AG09319 (cell line): ENCODE data around the gene SPRED3.
"Not testable (repeated sequence)": the region's sequence is repeated elsewhere in the genome, so short reads cannot be mapped to it uniquely, and the experiment has no call there.

ENCODE experiments used
- DNase-seq: peaks from one replicate; pipeline ENCODE4 v3.0.0-alpha.2; 2010; ENCODE audit warnings: low read depth; ENCODE audit errors: extremely low read depth
- TF ChIP-seq, protein P1 (sequence below): IDR thresholded peaks from 2 replicates; pipeline ENCODE4 v1.5.1; 2011; ENCODE audit warnings: low read depth, mild to moderate bottlenecking, inconsistent platforms, low read length, moderate library complexity

Gene SPRED3

DNA sequence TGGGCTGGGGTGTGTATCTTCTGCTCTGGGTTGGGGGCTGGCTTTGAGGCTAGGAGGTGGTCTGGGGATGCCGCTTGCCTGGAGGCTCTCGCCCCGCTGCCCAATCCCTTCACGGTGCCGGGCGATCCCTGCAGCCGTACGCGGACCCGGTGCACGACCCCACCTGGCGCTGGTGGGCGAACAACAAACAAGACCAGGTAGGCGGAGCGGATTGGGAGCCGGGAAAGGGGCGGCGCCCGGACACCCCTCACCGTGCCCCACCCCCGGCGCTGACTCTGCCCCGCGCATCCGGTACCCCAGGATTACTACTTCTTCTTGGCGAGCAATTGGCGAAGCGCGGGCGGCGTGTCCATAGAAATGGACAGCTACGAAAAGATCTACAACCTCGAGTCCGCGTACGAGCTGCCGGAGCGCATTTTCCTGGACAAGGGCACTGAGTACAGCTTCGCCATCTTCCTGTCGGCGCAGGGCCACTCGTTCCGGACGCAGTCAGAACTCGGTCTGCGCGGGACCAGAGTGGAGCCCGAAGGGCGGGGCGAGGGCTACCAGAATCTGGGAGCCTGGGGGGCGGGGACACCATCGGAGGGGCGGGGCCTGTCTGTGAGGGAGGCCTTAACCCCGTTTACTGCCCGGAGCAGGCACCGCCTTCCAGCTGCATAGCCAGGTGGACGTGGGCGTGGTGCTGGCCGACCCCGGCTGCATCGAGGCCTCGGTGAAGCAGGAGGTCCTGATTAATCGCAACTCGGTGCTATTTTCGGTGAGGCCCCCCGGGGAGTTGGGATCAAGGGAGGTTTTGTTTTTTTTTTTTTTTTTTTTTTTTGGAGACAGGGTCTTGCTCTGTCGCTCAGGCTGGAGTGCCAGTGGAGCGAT, 26.2 kb upstream of the SPRED3 start:
- TF ChIP-seq, protein P1, sequence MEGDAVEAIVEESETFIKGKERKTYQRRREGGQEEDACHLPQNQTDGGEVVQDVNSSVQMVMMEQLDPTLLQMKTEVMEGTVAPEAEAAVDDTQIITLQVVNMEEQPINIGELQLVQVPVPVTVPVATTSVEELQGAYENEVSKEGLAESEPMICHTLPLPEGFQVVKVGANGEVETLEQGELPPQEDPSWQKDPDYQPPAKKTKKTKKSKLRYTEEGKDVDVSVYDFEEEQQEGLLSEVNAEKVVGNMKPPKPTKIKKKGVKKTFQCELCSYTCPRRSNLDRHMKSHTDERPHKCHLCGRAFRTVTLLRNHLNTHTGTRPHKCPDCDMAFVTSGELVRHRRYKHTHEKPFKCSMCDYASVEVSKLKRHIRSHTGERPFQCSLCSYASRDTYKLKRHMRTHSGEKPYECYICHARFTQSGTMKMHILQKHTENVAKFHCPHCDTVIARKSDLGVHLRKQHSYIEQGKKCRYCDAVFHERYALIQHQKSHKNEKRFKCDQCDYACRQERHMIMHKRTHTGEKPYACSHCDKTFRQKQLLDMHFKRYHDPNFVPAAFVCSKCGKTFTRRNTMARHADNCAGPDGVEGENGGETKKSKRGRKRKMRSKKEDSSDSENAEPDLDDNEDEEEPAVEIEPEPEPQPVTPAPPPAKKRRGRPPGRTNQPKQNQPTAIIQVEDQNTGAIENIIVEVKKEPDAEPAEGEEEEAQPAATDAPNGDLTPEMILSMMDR: no peak
- DNase-seq: no peak

- DNase-seq: not testable (repeated sequence)
Measured at GRCh38 chr19:38362946-38363688, 25.4 kb upstream of the SPRED3 start.

- TF ChIP-seq, protein P1: no peak
- DNase-seq: no peak
Measured at GRCh38 chr19:38367041-38367440, 21.5 kb upstream of the SPRED3 start.

DNA sequence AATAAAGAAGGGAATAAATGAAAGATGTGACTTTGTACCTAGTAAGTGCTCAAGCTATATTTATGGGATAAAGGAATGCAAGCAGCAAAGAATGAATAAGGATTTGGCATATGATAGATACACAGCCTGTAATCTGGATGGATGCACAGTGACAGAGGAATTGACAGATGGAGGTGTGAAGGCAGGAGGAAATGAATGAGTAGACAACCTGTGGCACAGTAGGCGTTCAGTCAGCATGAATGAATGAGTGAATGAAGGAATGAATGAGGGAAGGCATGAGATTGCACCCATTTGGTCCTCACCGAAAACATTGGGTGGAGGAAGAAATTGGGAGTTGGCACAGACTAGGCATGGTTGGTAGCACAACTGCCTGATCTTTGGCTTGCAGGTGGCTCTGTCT, 18.9 kb upstream of the SPRED3 start:
- DNase-seq: no peak
- TF ChIP-seq, protein P1: no peak

GRCh38 chr19:38370299-38370698, 18.2 kb upstream of the SPRED3 start:
- TF ChIP-seq, protein P1: no peak
- no peak for DNase-seq

- no peak for DNase-seq
- TF ChIP-seq, protein P1: no peak
Measured at GRCh38 chr19:38371081-38371480, 17.4 kb upstream of the SPRED3 start.

DNA sequence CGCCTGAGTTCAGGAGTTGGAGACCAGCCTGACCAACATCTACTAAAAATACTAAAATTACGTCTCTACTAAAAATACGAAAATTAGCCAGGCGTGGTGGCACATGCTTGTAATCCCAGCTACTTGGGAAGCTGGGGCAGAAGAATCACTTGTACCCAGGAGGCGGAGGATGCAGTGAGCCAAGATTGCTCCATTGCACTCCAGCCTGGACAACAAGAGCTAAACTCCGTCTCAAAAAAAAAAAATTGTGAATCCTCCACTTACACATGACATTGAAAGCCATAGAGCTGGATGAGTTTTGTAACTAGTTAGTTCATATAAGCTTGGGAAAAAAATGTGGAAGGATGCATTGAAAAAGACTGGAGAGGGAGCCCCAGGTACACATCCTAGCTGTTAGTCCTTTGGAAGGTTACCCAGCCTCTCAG, 14.6 kb upstream of the SPRED3 start:
- TF ChIP-seq, protein P1: no peak

More for the DNA sequence above, 14.6 kb upstream of the SPRED3 start:
- DNase-seq: no peak
